Brain pericyte (primary cell): ENCODE data around the gene MEP1B.

Experiments
- DNase-seq: peaks from one replicate; pipeline ENCODE4 v3.0.0-alpha.2; 2012; ENCODE audit warnings: low read depth, low spot score

MEP1B gene

GRCh38 chr18:32264401-32264800 is 74.6 kb downstream of the MEP1B start:
- no peak for DNase-seq

- no peak for DNase-seq
Observed at GRCh38 chr18:32267463-32267862, 77.6 kb downstream of the MEP1B start.
